Caco-2 (cell line): ENCODE measurements around the gene LRMDA. TPM values are rescaled to one million over a fixed set of nuclear protein-coding genes. Genes with fewer than 3 reads are reported as not detected.

Experiments
- BruUV-seq: library from RNA; stranded (reverse); fragments of 400-500 nt; replicated peaks from 2 replicates; lab custom pipeline; 2021; lab: Mats Ljungman, UMichigan
- CTCF ChIA-PET: fragments of 300-600 bp; sonication (Branson Sonifier 250); formaldehyde crosslinking; loops from one replicate; lab custom pipeline; 2022; ENCODE audit warnings: antibody characterized with exemption; lab: Charles Lee
- POLR2A ChIA-PET: fragments of 300-600 bp; sonication (Branson Sonifier 250); formaldehyde crosslinking; loops from one replicate; lab custom pipeline; 2022; ENCODE audit warnings: antibody characterized with exemption; lab: Charles Lee
- DNase-seq, 2 experiments: peaks; one replicate each; pipeline versions ENCODE4 v3.0.0 to v3.0.0-alpha.2; 2020 to 2022
- H3K27me3 ChIP-seq: replicated peaks from 2 replicates; pipeline ENCODE4 v1.6.0; 2011; ENCODE audit warnings: low read length; ENCODE audit not compliant: control insufficient read depth, insufficient read depth
- H3K36me3 ChIP-seq: 2 replicates; pipeline ENCODE4 v1.5.1; 2011; ENCODE audit warnings: low read length; ENCODE audit not compliant: control insufficient read depth, insufficient read depth
- H3K4me1 ChIP-seq: fragments of 250-450 bp; sonication (Bioruptor Pico); 2 replicates; pipeline ENCODE4 v1.5.1; 2020; ENCODE audit warnings: mild to moderate bottlenecking
- H3K4me3 ChIP-seq: 2 replicates; pipeline ENCODE4 v1.5.1; 2011; ENCODE audit warnings: low read depth, mild to moderate bottlenecking, control low read depth, low read length
- H3K9me3 ChIP-seq: fragments of 250-450 bp; sonication (Bioruptor Pico); 2 replicates; pipeline ENCODE4 v1.5.1; 2020; ENCODE audit warnings: mild to moderate bottlenecking, moderate library complexity
- H3K27ac Mint-ChIP-seq: one replicate; pipeline ENCODE4 v1.8.0; 2022; ENCODE audit warnings: mixed read lengths; ENCODE audit not compliant: unreplicated experiment
- H3K27me3 Mint-ChIP-seq: one replicate; pipeline ENCODE4 v1.8.0; 2022; ENCODE audit warnings: mixed read lengths; ENCODE audit not compliant: insufficient read depth, unreplicated experiment
- H3K36me3 Mint-ChIP-seq: one replicate; pipeline ENCODE4 v1.8.0; 2022; ENCODE audit warnings: mild to moderate bottlenecking, mixed read lengths; ENCODE audit not compliant: insufficient read depth, unreplicated experiment
- H3K4me1 Mint-ChIP-seq: one replicate; pipeline ENCODE4 v1.8.0; 2022; ENCODE audit warnings: low read depth, mixed read lengths; ENCODE audit not compliant: unreplicated experiment
- H3K4me3 Mint-ChIP-seq: one replicate; pipeline ENCODE4 v1.8.0; 2022; ENCODE audit warnings: mild to moderate bottlenecking, moderate library complexity, mixed read lengths; ENCODE audit not compliant: unreplicated experiment
- H3K9me3 Mint-ChIP-seq: one replicate; pipeline ENCODE4 v1.8.0; 2022; ENCODE audit warnings: mixed read lengths; ENCODE audit not compliant: unreplicated experiment
- intact Hi-C: fragments of 100-400 bp; cut with micrococcal nuclease; formaldehyde crosslinking; loops from one replicate; pipeline ENCODE4 v1.10.0; 2022; ENCODE audit not compliant: unreplicated experiment
- total RNA-seq: library from RNA; stranded (reverse); gene quantifications from 2 replicates; pipeline ENCODE4 v1.2.3, GENCODE V29; 2022
- TF ChIP-seq, protein P1 (sequence below), 2 experiments: fragments of 200-600 bp in 1 of 2; IDR thresholded peaks; 1 replicate in 1 of 2; 2 replicates in 1 of 2; pipeline versions ENCODE4 v1.5.1 to v1.8.0; 2011 to 2022; ENCODE audit warnings: antibody characterized with exemption in 1 of 2, control low read depth in 1 of 2, inconsistent platforms in 1 of 2, low read depth in 1 of 2, low read length in 1 of 2, mild to moderate bottlenecking in 1 of 2, moderate library complexity in 1 of 2; ENCODE audit not compliant: insufficient read depth in 1 of 2, severe bottlenecking in 1 of 2, unreplicated experiment in 1 of 2

The LRMDA gene
- total RNA-seq, 1 experiment from 2014 or later: 18.5 TPM

- CTCF ChIA-PET: no interaction called here
- H3K36me3 Mint-ChIP-seq: no peaks in the 10 kb centered on the region
- no peaks in the 10 kb centered on the region; the same call in 1 of the 2 replicates for H3K36me3 ChIP-seq
- H3K4me1 Mint-ChIP-seq: no peaks in the 10 kb centered on the region
- no peaks in the 10 kb centered on the region for H3K4me1 ChIP-seq
- H3K4me3 ChIP-seq: no peak overlapping the region
- TF ChIP-seq, protein P1, sequence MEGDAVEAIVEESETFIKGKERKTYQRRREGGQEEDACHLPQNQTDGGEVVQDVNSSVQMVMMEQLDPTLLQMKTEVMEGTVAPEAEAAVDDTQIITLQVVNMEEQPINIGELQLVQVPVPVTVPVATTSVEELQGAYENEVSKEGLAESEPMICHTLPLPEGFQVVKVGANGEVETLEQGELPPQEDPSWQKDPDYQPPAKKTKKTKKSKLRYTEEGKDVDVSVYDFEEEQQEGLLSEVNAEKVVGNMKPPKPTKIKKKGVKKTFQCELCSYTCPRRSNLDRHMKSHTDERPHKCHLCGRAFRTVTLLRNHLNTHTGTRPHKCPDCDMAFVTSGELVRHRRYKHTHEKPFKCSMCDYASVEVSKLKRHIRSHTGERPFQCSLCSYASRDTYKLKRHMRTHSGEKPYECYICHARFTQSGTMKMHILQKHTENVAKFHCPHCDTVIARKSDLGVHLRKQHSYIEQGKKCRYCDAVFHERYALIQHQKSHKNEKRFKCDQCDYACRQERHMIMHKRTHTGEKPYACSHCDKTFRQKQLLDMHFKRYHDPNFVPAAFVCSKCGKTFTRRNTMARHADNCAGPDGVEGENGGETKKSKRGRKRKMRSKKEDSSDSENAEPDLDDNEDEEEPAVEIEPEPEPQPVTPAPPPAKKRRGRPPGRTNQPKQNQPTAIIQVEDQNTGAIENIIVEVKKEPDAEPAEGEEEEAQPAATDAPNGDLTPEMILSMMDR (IDR thresholded peaks at IDR 0.05; ENCODE audit: insufficient read depth in 1 of 2, low read depth in 1 of 2, low read length in 1 of 2, severe bottlenecking in 1 of 2, unreplicated experiment in 1 of 2): no peak
- H3K27ac Mint-ChIP-seq: no peak overlapping the region
- intact Hi-C loops: no loop called here
- H3K4me3 Mint-ChIP-seq: no peak overlapping the region
- no peaks in the 10 kb centered on the region for H3K27me3 ChIP-seq
- DNase-seq: no peak
- H3K9me3 ChIP-seq: no peaks in the 10 kb centered on the region
- BruUV-seq: no TSS peak
- H3K9me3 Mint-ChIP-seq: peaks cover 10% of the 10 kb centered on the region
- H3K27me3 Mint-ChIP-seq: no peaks in the 10 kb centered on the region
- POLR2A ChIA-PET: no interaction called here
Observed at GRCh38 chr10:75589895-75590654, 158.7 kb downstream of the LRMDA start.

- Histone ChIP-seq H3K4me1 (no peaks in the 10 kb centered on the region), H3K27me3 (no peaks in the 10 kb centered on the region), H3K9me3 (no peaks in the 10 kb centered on the region), H3K4me3 (no peak overlapping the region), H3K36me3 (no peaks in the 10 kb centered on the region; the same call in 1 of the 2 replicates)
- TF ChIP-seq, protein P1 (IDR thresholded peaks at IDR 0.05; ENCODE audit: insufficient read depth in 1 of 2, low read depth in 1 of 2, low read length in 1 of 2, severe bottlenecking in 1 of 2, unreplicated experiment in 1 of 2): no peak
- ChIA-PET POLR2A (no interaction called here), CTCF (no interaction called here)
- Mint-ChIP-seq H3K27me3 (no peaks in the 10 kb centered on the region), H3K36me3 (no peaks in the 10 kb centered on the region), H3K9me3 (peaks cover 10% of the 10 kb centered on the region), H3K27ac (no peak overlapping the region), H3K4me3 (no peak overlapping the region), H3K4me1 (no peaks in the 10 kb centered on the region)
- intact Hi-C loops: no loop called here
- no TSS peak for BruUV-seq
- no peak for DNase-seq
Observed at GRCh38 chr10:75592151-75592787, 160.8 kb downstream of the LRMDA start.

GRCh38 chr10:75592791-75593643 is 161.6 kb downstream of the LRMDA start:
- Histone ChIP-seq H3K9me3 (no peaks in the 10 kb centered on the region), H3K27me3 (no peaks in the 10 kb centered on the region), H3K4me3 (no peak overlapping the region), H3K36me3 (no peaks in the 10 kb centered on the region; the same call in 1 of the 2 replicates), H3K4me1 (no peaks in the 10 kb centered on the region)
- CTCF ChIA-PET: no interaction called here
- no TSS peak for BruUV-seq
- H3K36me3 Mint-ChIP-seq: no peaks in the 10 kb centered on the region
- no peaks in the 10 kb centered on the region for H3K27me3 Mint-ChIP-seq
- peaks cover 10% of the 10 kb centered on the region for H3K9me3 Mint-ChIP-seq
- TF ChIP-seq, protein P1 (IDR thresholded peaks at IDR 0.05; ENCODE audit: insufficient read depth in 1 of 2, low read depth in 1 of 2, low read length in 1 of 2, severe bottlenecking in 1 of 2, unreplicated experiment in 1 of 2): no peak
- H3K4me3 Mint-ChIP-seq: no peak overlapping the region
- POLR2A ChIA-PET: no interaction called here
- H3K27ac Mint-ChIP-seq: no peak overlapping the region
- intact Hi-C loops: no loop called here
- no peak for DNase-seq
- H3K4me1 Mint-ChIP-seq: no peaks in the 10 kb centered on the region
